ENCODE data around the gene COQ9. TPM values are rescaled to one million over a fixed set of nuclear protein-coding genes. Genes with fewer than 3 reads are reported as not detected.

Gene COQ9
- total RNA-seq, 4 donors from 2014 or later = 20.6 to 35.0 (median 27.5) TPM

DNA sequence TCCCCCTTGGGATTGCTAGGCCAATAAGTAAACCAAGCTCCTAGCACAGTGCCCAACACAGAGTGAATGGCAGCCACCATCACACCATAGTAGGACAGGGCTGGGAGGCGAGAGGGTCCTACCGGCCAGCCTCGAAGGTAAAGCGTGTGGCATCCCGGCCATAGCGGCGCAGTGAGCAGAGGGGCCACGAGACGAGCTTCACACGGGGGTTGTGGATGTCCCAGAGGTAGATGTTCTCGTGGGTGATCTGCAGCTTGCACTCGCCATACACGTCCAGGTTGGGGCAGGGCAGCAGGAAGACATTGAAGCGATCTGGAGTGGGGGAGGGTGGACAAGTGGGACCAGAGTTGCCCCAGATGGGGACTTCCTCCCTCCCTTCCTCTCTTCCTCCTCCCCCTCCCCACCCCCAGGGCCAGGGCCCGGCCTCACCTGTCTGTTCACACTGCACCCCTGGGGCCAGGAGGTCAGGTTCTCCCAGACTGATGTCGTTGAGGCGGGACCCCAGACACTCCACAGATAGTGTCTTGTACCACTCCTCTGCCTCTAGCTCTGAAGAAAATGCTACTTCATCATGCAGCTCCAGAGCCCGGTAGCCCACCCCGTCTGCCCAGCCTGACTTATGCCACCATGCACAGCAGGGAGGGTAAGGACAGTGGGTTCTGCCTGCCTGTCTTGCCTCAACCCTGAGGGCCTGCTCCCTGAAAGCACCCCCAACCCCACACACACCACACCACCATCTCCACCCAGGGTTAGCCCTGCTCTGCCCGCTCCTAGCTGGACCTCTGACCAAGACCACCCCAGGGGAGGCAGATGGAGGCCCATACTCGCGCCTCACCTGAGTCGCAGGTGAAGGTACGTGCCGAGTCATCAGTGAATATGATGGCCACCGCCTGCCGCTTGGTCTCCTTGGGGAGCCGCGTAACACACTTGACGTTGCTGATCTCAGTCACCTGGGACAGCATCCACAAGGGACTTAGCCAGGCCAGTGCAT lies 27.7 kb downstream of the COQ9 start:
- 79 to 82% methylated on average over 30 of the region's 30 CpGs for WGBS, 2 donors

DNA sequence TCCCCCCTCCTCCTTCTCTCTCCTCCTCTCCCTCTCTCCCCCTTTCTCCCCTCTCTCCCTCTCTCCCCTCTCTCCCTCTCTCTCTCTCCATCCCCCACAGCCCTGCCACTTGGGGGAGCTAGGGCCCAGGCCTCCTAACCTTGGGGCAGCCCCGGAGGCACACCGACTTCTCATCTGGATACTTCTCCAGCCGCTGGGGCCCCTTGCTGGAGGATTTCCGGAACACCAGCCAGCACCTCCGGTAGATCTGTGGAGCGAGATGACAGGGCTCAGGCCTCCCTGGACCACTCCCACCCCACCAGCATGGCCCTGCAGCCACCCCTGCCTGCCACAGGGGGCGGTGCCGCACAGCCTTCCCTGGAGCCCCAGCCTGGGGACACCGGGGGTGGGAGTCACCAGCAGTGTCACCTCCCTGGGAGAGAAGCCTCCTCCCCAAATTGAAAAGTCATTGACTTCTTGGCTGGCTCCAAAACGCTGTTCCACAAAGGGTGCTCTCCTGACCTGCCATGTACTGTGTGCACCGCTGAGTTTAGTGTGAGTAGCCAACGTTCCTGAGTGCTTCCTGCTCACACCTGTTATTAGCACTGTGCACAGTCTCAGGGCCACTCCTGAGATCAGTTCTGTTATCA lies 28.5 kb downstream of the COQ9 start:
- no peaks in the 10 kb centered on the region for H3K9me3 ChIP-seq
- WGBS, 2 donors = 24 to 30% methylated on average over 9 to 12 of the region's 12 CpGs
- peaks cover 0 to 70% (median 30%) of the 10 kb centered on the region in 4 donors for H3K4me1 ChIP-seq

More for the DNA sequence above, 27.7 kb downstream of the COQ9 start:
- TF ChIP-seq POLR2A (IDR thresholded peaks at IDR 0.05) (no peak), EP300 (IDR thresholded peaks at IDR 0.05) (no peak)
- TF ChIP-seq, protein P1, sequence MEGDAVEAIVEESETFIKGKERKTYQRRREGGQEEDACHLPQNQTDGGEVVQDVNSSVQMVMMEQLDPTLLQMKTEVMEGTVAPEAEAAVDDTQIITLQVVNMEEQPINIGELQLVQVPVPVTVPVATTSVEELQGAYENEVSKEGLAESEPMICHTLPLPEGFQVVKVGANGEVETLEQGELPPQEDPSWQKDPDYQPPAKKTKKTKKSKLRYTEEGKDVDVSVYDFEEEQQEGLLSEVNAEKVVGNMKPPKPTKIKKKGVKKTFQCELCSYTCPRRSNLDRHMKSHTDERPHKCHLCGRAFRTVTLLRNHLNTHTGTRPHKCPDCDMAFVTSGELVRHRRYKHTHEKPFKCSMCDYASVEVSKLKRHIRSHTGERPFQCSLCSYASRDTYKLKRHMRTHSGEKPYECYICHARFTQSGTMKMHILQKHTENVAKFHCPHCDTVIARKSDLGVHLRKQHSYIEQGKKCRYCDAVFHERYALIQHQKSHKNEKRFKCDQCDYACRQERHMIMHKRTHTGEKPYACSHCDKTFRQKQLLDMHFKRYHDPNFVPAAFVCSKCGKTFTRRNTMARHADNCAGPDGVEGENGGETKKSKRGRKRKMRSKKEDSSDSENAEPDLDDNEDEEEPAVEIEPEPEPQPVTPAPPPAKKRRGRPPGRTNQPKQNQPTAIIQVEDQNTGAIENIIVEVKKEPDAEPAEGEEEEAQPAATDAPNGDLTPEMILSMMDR (IDR thresholded peaks at IDR 0.05) = no peak
- Histone ChIP-seq H3K4me3 (no peak overlapping the region), H3K36me3 (peaks cover 0 to 55% (median 2%) of the 10 kb centered on the region in 3 donors), H3K4me1 (peaks cover 0 to 70% (median 28%) of the 10 kb centered on the region in 4 donors), H3K9me3 (no peaks in the 10 kb centered on the region), H3K27ac (no peak overlapping the region), H3K27me3 (no peaks in the 10 kb centered on the region)
- DNase-seq (ENCODE audit: low spot score in 2 of 2) = no peak

DNA sequence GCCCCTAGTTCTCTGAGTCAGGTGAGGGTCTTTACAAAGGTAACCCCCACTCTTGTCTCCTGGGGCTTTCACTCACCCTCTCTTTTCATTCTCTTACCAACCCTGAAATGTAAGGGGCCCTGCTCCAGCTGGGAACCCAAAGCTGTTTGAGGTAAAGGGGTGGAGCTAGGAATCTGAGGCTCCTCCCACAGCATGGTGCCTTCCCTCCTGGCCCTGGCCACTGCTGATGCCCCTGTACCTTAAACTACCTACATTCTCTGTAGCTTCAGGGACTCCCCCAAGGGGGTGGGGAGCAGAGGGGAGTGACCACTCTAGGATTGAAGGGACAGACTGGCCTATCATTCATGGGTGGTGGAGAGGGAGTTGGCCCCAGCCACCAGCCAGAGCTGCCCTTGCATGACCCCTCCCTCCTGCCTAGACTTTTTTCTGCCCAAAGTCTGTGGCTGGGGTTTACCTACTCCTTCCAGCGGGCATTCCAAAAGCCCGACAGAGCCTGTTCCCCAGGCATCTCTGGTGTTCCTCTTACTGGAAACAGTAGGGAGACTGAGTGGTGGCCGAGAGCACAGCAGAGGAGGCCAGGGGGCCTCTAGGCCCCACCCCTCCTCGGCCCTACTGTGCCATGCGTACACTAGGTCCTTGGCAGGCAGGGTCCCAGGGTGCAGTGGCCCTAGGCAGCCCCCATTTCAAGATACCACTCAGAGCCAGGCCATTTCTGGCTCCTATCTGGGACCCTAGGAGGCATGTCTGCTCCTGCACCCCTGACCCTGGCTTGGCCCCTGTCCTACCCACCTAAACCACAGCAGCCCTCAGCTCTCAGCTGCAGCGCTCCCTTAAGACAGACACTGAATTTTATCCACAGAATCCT lies 29.5 kb downstream of the COQ9 start:
- 84 to 90% methylated on average over 6 of the region's 6 CpGs for WGBS, 2 donors
- DNase-seq (ENCODE audit: low spot score in 2 of 2) = no peak

More for the DNA sequence above, 28.5 kb downstream of the COQ9 start:
- no peak for DNase-seq (ENCODE audit: low spot score in 2 of 2)
- H3K27me3 ChIP-seq = no peaks in the 10 kb centered on the region
- H3K4me3 ChIP-seq = no peak overlapping the region
- H3K27ac ChIP-seq = peak overlapping the region in 1 of 4 donors; percentile 72
- TF ChIP-seq, protein P1 (IDR thresholded peaks at IDR 0.05) = peak; percentile 22 to 57 (median 37)
- no peak for TF ChIP-seq EP300 (IDR thresholded peaks at IDR 0.05)
- peaks cover 0 to 46% (median 0%) of the 10 kb centered on the region in 3 donors for H3K36me3 ChIP-seq

DNA sequence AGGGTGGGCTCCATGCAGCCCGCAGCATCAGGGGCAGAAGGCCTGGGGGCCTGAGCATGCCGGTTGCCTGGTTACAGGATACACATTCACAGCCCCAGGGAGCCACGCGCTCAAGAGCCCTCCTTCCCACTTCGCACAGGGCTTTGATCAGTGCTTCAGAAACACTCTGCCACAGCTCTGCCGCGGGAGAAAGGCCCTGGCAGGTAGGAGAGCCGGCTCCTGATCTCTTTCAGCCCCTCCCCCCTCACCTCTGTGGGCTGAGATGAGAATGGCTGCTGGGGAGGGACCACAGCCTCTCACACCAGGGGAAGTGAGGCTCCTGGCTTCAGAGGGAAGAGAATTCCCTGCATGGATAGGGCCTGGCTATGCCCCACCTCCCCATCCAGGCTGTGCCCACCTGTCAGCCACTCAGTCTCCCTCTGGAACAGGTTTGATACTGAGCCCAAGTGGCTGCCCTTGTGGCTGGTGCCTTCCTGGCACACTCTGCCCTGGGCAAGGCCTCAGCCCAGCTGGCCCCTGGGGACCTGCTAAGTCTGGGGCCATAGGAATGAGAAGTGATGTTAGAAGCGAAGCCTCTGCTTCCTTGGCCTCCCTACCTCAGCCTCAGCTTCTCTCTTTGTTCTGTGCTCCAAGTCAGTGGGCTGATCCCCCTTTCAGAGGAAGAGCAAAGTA lies 30.4 kb downstream of the COQ9 start:
- WGBS, 2 donors = 54 to 57% methylated on average over 7 to 9 of the region's 9 CpGs
- TF ChIP-seq EP300 (IDR thresholded peaks at IDR 0.05) (no peak), POLR2A (IDR thresholded peaks at IDR 0.05) (no peak)
- TF ChIP-seq, protein P1 (IDR thresholded peaks at IDR 0.05) = no peak
- peak overlapping the region in 2 of 4 donors; percentile 60 to 72 for H3K27ac ChIP-seq
- peaks cover 0 to 28% (median 0%) of the 10 kb centered on the region in 3 donors for H3K36me3 ChIP-seq
- no peaks in the 10 kb centered on the region for H3K27me3 ChIP-seq
- no peaks in the 10 kb centered on the region for H3K9me3 ChIP-seq
- no peak overlapping the region for H3K4me3 ChIP-seq
- no peak for DNase-seq (ENCODE audit: low spot score in 2 of 2)
- peaks cover 0 to 56% (median 23%) of the 10 kb centered on the region in 4 donors for H3K4me1 ChIP-seq

More for the DNA sequence above, 29.5 kb downstream of the COQ9 start:
- peaks cover 0 to 64% (median 28%) of the 10 kb centered on the region in 4 donors for H3K4me1 ChIP-seq
- H3K9me3 ChIP-seq = no peaks in the 10 kb centered on the region
- H3K36me3 ChIP-seq = peaks cover 0 to 37% (median 0%) of the 10 kb centered on the region in 3 donors
- H3K4me3 ChIP-seq = no peak overlapping the region
- peak overlapping the region in 1 of 4 donors; percentile 72 for H3K27ac ChIP-seq
- no peaks in the 10 kb centered on the region for H3K27me3 ChIP-seq
- TF ChIP-seq POLR2A (IDR thresholded peaks at IDR 0.05) = no peak
- no peak for TF ChIP-seq EP300 (IDR thresholded peaks at IDR 0.05)
- TF ChIP-seq, protein P1 (IDR thresholded peaks at IDR 0.05) = no peak

Data from tibial nerve (tissue), 4 donors.